Measurements from ENCODE around the gene SUPT3H.

- TF ChIP-seq CTCF (IDR thresholded peaks at IDR 0.05): no peak
- TF ChIP-seq EP300 (IDR thresholded peaks at IDR 0.05; ENCODE audit: low read depth): no peak
- TF ChIP-seq POLR2AphosphoS5 (IDR thresholded peaks at IDR 0.05): no peak
- TF ChIP-seq POLR2A (IDR thresholded peaks at IDR 0.05): no peak
These were observed 99.4 kb downstream of the SUPT3H start for GRCh38 chr6:45278367-45278766.

Data from transverse colon (tissue), 4 donors.